T-cell (primary cell): ENCODE measurements around the gene FAM151B. TPM values are rescaled to one million over a fixed set of nuclear protein-coding genes. Genes with fewer than 3 reads are reported as not detected.

Experiments
- ATAC-seq, 4 experiments: fragments of 200-7000 bp in 3 of 4; fragments of 150-1000 bp in 1 of 4; cut with Tn5 transposase; replicated peaks in 1 of 4; 1 replicate in 3 of 4; 2 replicates in 1 of 4; pipeline ENCODE4 v1.10.0; 2021; ENCODE audit warnings: moderate library complexity in 3 of 4, mild to moderate bottlenecking in 2 of 4, moderate number of reproducible peaks in 1 of 4
- CTCF ChIA-PET, 2 donors: fragments of 300-600 bp; sonication (Branson Sonifier 250); formaldehyde crosslinking; loops; one replicate each; lab custom pipeline; 2022; ENCODE audit warnings: antibody characterized with exemption in 2 of 2; lab: Charles Lee
- POLR2A ChIA-PET, 2 donors: fragments of 300-600 bp; sonication (Branson Sonifier 250); formaldehyde crosslinking; loops; one replicate each; lab custom pipeline; 2022; ENCODE audit warnings: antibody characterized with exemption in 2 of 2; lab: Charles Lee
- DNase-seq, 35 experiments: peaks; one replicate each; pipeline versions ENCODE4 v3.0.0 to v3.0.0-alpha.2; 2013 to 2023
- H3K27ac ChIP-seq: one replicate; pipeline ENCODE4 v1.5.1; 2013; ENCODE audit warnings: low read length
- H3K27me3 ChIP-seq, 2 experiments: replicated peaks in 1 of 2; 1 replicate in 1 of 2; 2 replicates in 1 of 2; pipeline versions ENCODE4 v1.6.1 to v1.7.0; 2013; ENCODE audit warnings: low read length in 1 of 2, mixed read lengths in 1 of 2; ENCODE audit not compliant: control insufficient read depth in 2 of 2, insufficient read depth in 2 of 2; ENCODE audit errors: extremely low read depth in 1 of 2
- H3K36me3 ChIP-seq, 2 donors: 1 replicate in 1 of 2; 2 replicates in 1 of 2; pipeline versions ENCODE4 v1.6.1 to v1.7.0; 2013; ENCODE audit warnings: low read length in 1 of 2; ENCODE audit not compliant: control insufficient read depth in 2 of 2, insufficient read depth in 1 of 2; ENCODE audit errors: extremely low read depth in 1 of 2
- H3K4me1 ChIP-seq, 2 experiments: 1 replicate in 1 of 2; 2 replicates in 1 of 2; pipeline versions ENCODE4 v1.6.1 to v1.7.0; 2013; ENCODE audit warnings: low read length in 2 of 2, mixed read lengths in 1 of 2; ENCODE audit not compliant: insufficient read depth in 2 of 2, control insufficient read depth in 1 of 2; ENCODE audit errors: extremely low read depth in 1 of 2
- H3K4me3 ChIP-seq, 2 donors: 1 replicate in 1 of 2; 2 replicates in 1 of 2; pipeline versions ENCODE4 v1.5.1 to v1.7.0; 2013; ENCODE audit warnings: mild to moderate bottlenecking in 2 of 2, low read length in 1 of 2, moderate library complexity in 1 of 2; ENCODE audit not compliant: control insufficient read depth in 1 of 2; ENCODE audit errors: extremely low read depth in 1 of 2
- H3K9me3 ChIP-seq: 2 replicates; pipeline ENCODE4 v1.7.0; 2013
- H3K27ac Mint-ChIP-seq, 2 donors: one replicate each; pipeline ENCODE4 v1.8.0; 2020 to 2021; ENCODE audit warnings: mild to moderate bottlenecking in 2 of 2, mixed read lengths in 2 of 2
- H3K27me3 Mint-ChIP-seq, 2 donors: one replicate each; pipeline ENCODE4 v1.8.0; 2021 to 2022; ENCODE audit warnings: mixed read lengths in 2 of 2
- H3K36me3 Mint-ChIP-seq: one replicate; pipeline ENCODE4 v1.8.0; 2021; ENCODE audit warnings: mixed read lengths
- H3K4me1 Mint-ChIP-seq, 3 donors: one replicate each; pipeline ENCODE4 v1.8.0; 2020 to 2022; ENCODE audit warnings: mixed read lengths in 3 of 3, mild to moderate bottlenecking in 1 of 3
- H3K4me3 Mint-ChIP-seq, 3 donors: one replicate each; pipeline ENCODE4 v1.8.0; 2020 to 2022; ENCODE audit warnings: mild to moderate bottlenecking in 3 of 3, mixed read lengths in 3 of 3, moderate library complexity in 3 of 3
- H3K9me3 Mint-ChIP-seq, 3 donors: one replicate each; pipeline ENCODE4 v1.8.0; 2020 to 2022; ENCODE audit warnings: mixed read lengths in 3 of 3
- WGBS: methylation state at CpG from one replicate; pipeline ENCODE4 v1.1.5; 2013; ENCODE audit warnings: missing lambda C conversion rate; ENCODE audit not compliant: insufficient coverage; 5-methylcytosine and 5-hydroxymethylcytosine counted together
- total RNA-seq, 35 experiments: library from RNA in 6 of 35; stranded (reverse) in 6 of 35; fragments of 120-200 nt in 1 of 35; gene quantifications; one replicate each; pipeline versions ENCODE4 v1.2.1 to v1.2.4 and lab custom pipeline; 2013 to 2026

Gene FAM151B, protein sequence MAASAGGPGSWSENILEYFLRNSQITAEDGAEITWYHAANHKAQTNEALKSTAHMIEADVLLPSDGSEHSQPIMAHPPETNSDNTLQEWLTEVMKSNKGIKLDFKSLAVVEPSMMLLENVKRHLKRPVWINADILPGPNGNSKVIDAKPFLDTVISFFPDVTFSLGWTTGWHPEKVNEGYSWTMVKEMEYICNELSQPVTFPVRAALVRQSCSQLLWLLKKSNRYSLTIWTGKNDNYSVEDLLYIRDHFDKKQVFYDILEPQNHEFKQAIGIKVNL
- total RNA-seq (under 1 TPM in 4 of 5 donors, not detected in 1; 0.30 to 0.53 (median 0.44) TPM), total RNA-seq (lab: John Stamatoyannopoulos, UW) (0 to 1.1 (median 0.41) reads per million in 29 experiments)
- total RNA-seq (2013), result 1.0 TPM

DNA sequence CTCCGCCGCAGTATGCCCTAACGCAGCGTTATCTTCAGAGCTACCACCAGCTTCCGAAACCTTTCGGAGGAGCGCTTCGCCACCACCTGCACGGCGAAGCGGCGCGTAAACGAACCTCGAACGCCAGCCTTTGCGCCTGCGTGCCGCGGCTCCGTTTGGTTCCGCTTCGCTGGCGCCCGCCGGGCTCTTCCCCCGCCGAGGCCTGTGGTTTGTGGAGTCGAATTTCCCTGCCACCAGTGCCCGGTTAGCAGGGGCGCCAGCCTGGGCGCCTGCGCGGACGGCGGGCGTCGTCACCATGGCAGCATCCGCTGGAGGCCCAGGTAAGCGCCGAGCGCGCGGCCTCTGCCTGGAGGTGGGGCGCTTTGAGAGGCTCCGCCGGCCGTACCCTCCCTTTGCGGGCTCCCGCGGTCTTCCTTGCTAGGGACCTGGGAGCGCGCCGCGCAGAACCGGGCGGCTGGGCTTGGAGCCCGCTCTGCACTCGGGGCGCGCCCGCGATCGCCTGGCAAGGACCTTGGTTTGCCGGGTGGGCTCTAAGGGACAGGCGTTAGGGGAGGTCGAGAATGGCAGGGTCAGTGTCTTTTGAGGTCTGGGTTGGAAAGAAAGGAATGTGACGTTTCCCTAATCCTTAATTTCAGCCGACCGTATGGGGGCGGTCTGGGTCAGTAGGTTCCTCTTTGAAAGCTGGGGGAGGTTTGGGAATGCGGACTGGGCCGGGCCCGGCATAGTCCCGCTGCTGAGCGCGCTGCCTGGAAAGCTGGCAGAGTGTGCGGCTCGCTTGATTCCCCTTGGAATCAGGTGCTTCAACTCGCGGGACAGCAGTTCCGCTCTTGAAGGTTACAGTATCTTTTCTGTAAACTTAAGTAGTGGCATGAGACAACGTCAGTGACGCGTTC lies at the start of gene FAM151B:
TSS of gene FAM151B (plus strand) at position 272 of the 893 bp plus-strand sequence. CDS start at position 296, 24 bp downstream.
- Mint-ChIP-seq H3K4me3 (peak within 1 kb of the TSS; percentile 70 to 77 (median 73)), H3K27me3 (peaks cover 0 to 15% of the 10 kb centered on the region in 2 donors), H3K4me1 (peaks cover 16 to 23% (median 19%) of the 10 kb centered on the region in 3 donors), H3K9me3 (peaks cover 0 to 6% (median 4%) of the 10 kb centered on the region in 3 donors), H3K27ac (peak within 1 kb of the TSS; percentile 50 to 76), H3K36me3 (no peaks in the 10 kb centered on the region)
- H3K27me3 ChIP-seq, result peaks cover 0 to 20% of the 10 kb centered on the region in 2 experiments
- 2% methylated on average over 82 of the region's 85 CpGs for WGBS
- POLR2A ChIA-PET, result no interaction called here
- DNase-seq (peak; percentile 29 to 84 (median 62)), ATAC-seq (peak; percentile 92 to 94 (median 94))
- H3K9me3 ChIP-seq, result no peaks in the 10 kb centered on the region
- peaks cover 3 to 14% of the 10 kb centered on the region in 2 experiments for H3K4me1 ChIP-seq
- no peak within 1 kb of the TSS for H3K27ac ChIP-seq
- H3K4me3 ChIP-seq, result peak within 1 kb of the TSS; percentile 48 to 67
- no peaks in the 10 kb centered on the region for H3K36me3 ChIP-seq
- CTCF ChIA-PET, result no interaction called here

DNA sequence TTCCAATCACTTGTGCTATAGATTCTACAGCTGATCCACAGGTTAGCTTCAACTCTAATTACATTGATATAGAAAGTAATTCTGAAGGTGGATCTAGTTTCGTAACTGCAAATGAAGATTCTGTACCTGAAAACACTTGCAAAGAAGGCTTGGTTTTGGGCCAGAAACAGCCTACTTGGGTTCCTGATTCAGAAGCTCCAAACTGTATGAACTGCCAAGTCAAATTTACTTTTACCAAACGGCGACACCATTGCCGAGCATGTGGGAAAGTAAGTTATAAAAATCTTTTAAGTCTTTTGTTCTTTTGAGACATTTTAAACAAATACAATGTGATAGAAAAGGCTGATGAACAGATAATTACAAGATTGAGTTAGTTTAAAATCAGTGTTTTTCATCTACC lies 49.2 kb upstream of the FAM151B start:
- no peaks in the 10 kb centered on the region for H3K9me3 ChIP-seq
- H3K27ac Mint-ChIP-seq, result no peak overlapping the region

DNA sequence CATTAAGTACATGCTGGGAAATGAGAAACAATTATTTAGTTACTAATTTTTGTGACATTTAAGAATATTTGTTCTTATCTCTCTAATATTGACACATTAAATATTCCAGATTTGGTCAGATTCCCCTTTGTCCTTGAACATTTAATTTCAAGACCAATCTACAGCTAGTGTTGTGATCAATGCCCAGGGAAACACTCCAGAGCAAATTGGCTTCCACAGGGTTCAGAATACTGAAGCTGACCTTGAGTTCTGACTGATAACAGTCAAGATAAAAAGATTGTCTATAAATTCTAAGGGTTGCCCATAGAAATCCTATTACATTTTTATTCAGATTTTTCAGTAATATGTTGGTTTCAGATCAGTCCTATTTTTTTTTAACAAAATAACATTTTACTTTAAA lies 48.7 kb upstream of the FAM151B start:
- H3K27ac Mint-ChIP-seq, result no peak overlapping the region
- no peaks in the 10 kb centered on the region for H3K9me3 Mint-ChIP-seq
- Histone ChIP-seq H3K9me3 (no peaks in the 10 kb centered on the region), H3K27me3 (no peaks in the 10 kb centered on the region), H3K4me3 (no peak overlapping the region), H3K36me3 (peaks cover 0 to 25% of the 10 kb centered on the region in 2 donors), H3K27ac (no peak overlapping the region), H3K4me1 (no peaks in the 10 kb centered on the region)
- H3K27me3 Mint-ChIP-seq, result no peaks in the 10 kb centered on the region
- ChIA-PET POLR2A (no interaction called here), CTCF (no interaction called here)
- DNase-seq (no peak), ATAC-seq (no peak)
- H3K4me3 Mint-ChIP-seq, result no peak overlapping the region
- H3K4me1 Mint-ChIP-seq, result peaks cover 0 to 2% (median 0%) of the 10 kb centered on the region in 3 donors
- H3K36me3 Mint-ChIP-seq, result peaks cover 60% of the 10 kb centered on the region

More for the DNA sequence above, 49.2 kb upstream of the FAM151B start:
- peaks cover 0 to 2% (median 0%) of the 10 kb centered on the region in 3 donors for H3K4me1 Mint-ChIP-seq
- Histone ChIP-seq H3K27me3 (no peaks in the 10 kb centered on the region), H3K36me3 (peaks cover 0 to 24% of the 10 kb centered on the region in 2 donors), H3K4me1 (no peaks in the 10 kb centered on the region), H3K4me3 (no peak overlapping the region), H3K27ac (no peak overlapping the region)
- DNase-seq (no peak), ATAC-seq (no peak)
- WGBS, result no CpG with 5 or more reads among the region's 4 CpGs
- peaks cover 62% of the 10 kb centered on the region for H3K36me3 Mint-ChIP-seq
- H3K4me3 Mint-ChIP-seq, result no peak overlapping the region
- CTCF ChIA-PET, result no interaction called here
- no peaks in the 10 kb centered on the region for H3K27me3 Mint-ChIP-seq
- no peaks in the 10 kb centered on the region for H3K9me3 Mint-ChIP-seq
- POLR2A ChIA-PET, result no interaction called here

DNA sequence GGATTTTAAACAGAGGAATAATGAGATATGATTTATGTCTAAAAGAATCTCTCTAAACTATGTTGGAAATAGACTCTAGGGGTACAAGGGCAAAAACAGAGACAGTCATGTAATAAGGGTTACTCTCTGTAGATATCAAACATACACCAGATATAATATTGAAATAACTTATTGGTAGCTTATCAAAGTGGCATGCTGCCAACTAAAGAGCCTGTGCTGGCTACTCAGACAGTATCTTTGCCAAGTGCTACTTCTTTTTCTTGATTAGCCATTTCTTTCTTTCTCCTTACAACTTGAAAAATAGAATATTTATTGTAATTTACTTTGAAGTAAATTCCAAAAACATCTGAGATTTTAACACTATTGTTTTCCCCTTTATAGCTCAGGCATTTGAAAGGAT lies 45.2 kb upstream of the FAM151B start:
- H3K27me3 Mint-ChIP-seq, result no peaks in the 10 kb centered on the region
- no peak overlapping the region for H3K4me3 Mint-ChIP-seq
- H3K4me1 ChIP-seq, result no peaks in the 10 kb centered on the region
- no peak for DNase-seq
- H3K27ac Mint-ChIP-seq, result no peak overlapping the region
- ChIA-PET POLR2A (interaction anchor here in 1 of 2 donors (0.7 to 0.9 kb wide), 2 partner anchors 41 to 187 kb away, joined by 3 to 6 read pairs; partner anchors contain the start of gene SERINC5), CTCF (interaction anchor here in 1 of 2 donors (0.6 kb wide), 1 partner anchor 564 kb away, joined by 5 read pairs; no protein-coding TSS in a partner anchor)
- H3K36me3 ChIP-seq, result peaks cover 0 to 13% of the 10 kb centered on the region in 2 donors
- no peaks in the 10 kb centered on the region for H3K9me3 ChIP-seq
- H3K36me3 Mint-ChIP-seq, result peaks cover 50% of the 10 kb centered on the region
- H3K27ac ChIP-seq, result no peak overlapping the region
- ATAC-seq, result no peak
- peaks cover 0 to 2% (median 0%) of the 10 kb centered on the region in 3 donors for H3K4me1 Mint-ChIP-seq
- H3K27me3 ChIP-seq, result no peaks in the 10 kb centered on the region
- no peaks in the 10 kb centered on the region for H3K9me3 Mint-ChIP-seq
- no peak overlapping the region for H3K4me3 ChIP-seq

DNA sequence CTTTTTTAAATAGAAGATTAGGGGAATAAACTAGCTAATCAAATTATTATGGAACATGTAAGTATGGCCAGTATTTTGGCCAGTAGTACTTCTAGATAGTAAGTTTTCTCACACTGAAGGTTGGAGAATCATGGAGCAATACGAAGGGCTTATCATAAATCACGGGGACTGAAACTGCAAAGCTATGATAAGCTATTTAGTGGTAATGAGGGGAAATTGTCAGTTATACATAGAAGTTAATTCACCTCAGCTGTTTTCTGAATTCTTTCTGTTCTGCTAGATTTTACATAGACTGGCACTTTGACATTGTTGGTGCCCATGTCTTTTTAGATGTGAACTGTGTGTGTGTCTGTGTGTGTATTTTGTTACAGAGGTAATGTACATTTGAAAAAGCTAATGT lies 34.5 kb upstream of the FAM151B start:
- no peaks in the 10 kb centered on the region for H3K4me1 Mint-ChIP-seq
- H3K4me1 ChIP-seq, result no peaks in the 10 kb centered on the region
- 100% methylated on average over 2 of the region's 2 CpGs for WGBS
- ATAC-seq (no peak), DNase-seq (no peak)
- no peaks in the 10 kb centered on the region for H3K27me3 Mint-ChIP-seq
- POLR2A ChIA-PET, result no interaction called here
- H3K36me3 ChIP-seq, result peaks cover 0 to 13% of the 10 kb centered on the region in 2 donors
- H3K4me3 ChIP-seq, result no peak overlapping the region
- CTCF ChIA-PET, result no interaction called here
- H3K36me3 Mint-ChIP-seq, result peaks cover 58% of the 10 kb centered on the region
- no peaks in the 10 kb centered on the region for H3K9me3 Mint-ChIP-seq
- no peak overlapping the region for H3K4me3 Mint-ChIP-seq
- no peaks in the 10 kb centered on the region for H3K27me3 ChIP-seq
- H3K9me3 ChIP-seq, result no peaks in the 10 kb centered on the region
- no peak overlapping the region for H3K27ac Mint-ChIP-seq
- no peak overlapping the region for H3K27ac ChIP-seq

DNA sequence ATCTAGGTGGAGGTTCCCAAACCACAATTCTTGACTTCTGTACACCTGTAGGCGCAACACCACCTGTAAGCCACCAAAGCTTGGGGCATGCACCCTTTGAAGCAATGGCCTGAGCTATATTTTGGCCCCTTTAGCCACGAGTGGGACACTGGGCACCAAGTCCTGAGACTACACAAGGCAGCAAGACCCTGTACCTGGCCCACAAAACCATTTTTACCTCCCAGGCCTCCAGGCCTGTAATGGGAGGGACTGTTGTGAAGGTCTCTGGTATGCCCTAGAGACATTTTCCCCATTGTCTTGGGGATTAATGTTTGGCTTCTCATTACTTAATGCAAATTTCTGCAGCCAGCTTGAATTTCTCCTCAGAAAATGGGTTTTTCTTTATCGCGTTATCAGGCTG lies 24.6 kb upstream of the FAM151B start:
- Mint-ChIP-seq H3K9me3 (peaks cover 7 to 26% (median 25%) of the 10 kb centered on the region in 3 donors), H3K4me3 (no peak overlapping the region), H3K27me3 (no peaks in the 10 kb centered on the region), H3K27ac (no peak overlapping the region), H3K36me3 (peaks cover 86% of the 10 kb centered on the region), H3K4me1 (no peaks in the 10 kb centered on the region)
- H3K27ac ChIP-seq, result no peak overlapping the region
- 100% methylated on average over 2 of the region's 4 CpGs for WGBS
- ChIA-PET POLR2A (no interaction called here), CTCF (no interaction called here)
- peaks cover 4 to 12% of the 10 kb centered on the region in 2 donors for H3K36me3 ChIP-seq
- no peaks in the 10 kb centered on the region for H3K4me1 ChIP-seq
- no peak overlapping the region for H3K4me3 ChIP-seq
- ATAC-seq, result no peak
- peaks cover 2% of the 10 kb centered on the region for H3K9me3 ChIP-seq
- no peak for DNase-seq
- no peaks in the 10 kb centered on the region for H3K27me3 ChIP-seq
